CMK (cell line): ENCODE measurements around the gene MACF1.
"Not testable (repeated sequence)": the region's sequence is repeated elsewhere in the genome, so short reads cannot be mapped to it uniquely, and the experiment has no call there.

Experiments
- DNase-seq: peaks from one replicate; pipeline ENCODE4 v3.0.0-alpha.2; 2010; ENCODE audit warnings: low read depth

MACF1 gene

DNA sequence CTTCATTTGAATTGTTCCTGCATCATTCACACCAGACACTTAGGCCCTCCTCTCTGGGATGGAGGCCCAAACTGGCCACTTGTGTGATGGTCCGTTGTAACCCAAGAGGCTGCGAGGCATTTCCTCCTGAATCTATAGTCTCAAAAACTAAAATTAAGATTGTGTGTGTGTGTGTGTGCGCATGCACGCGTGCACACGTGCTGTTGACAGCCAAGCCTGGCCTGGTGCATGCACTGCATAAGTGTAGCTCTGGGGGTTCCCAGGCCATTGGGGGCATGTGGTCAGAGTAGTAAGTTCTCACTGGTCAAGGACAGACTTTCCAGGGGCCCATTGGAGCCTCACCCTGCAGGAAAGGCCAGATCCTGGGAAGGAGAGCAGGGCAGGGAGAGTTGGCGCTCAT lies 313.4 kb downstream of the MACF1 start:
- DNase-seq, result not testable (repeated sequence)

DNA sequence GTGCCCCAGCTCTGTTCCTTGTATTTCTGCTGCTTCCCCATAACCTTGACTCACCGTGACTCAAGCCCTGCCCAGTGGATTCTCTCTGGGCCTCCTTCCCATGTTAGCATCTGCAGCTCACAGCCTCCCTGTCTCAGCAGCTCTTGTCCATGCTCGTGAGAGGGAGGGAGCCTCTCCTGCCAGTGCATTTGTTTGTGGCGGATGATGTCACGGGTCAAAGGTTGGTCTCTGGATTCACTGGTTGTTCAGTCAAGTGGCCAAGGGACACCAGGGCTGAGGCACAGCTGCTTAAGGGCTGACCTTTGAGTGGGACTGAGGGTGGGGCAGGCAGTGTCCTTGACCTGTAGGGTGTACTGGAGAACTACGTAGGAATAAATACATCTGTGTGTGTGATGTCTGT lies 314.9 kb downstream of the MACF1 start:
- not testable (repeated sequence) for DNase-seq

DNA sequence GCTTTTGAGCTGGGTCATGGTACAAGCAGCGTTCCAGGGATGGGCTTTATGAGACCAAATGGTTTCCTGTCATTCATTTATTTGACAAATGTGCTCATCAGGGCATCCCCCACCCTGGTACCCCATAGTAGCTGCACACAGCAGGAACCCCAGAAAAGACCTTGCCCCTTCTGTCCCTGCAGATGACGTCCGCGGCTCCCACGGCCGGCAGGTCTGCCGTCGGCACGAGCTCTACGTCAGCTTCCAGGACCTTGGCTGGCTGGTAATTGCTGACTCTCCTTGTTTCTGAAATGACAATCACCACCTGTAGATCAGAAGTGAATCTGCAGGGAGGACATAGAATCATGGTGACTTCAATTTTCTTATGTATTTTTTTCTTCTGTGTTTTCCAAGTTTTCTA lies 317.7 kb downstream of the MACF1 start:
- DNase-seq, result not testable (repeated sequence)

DNA sequence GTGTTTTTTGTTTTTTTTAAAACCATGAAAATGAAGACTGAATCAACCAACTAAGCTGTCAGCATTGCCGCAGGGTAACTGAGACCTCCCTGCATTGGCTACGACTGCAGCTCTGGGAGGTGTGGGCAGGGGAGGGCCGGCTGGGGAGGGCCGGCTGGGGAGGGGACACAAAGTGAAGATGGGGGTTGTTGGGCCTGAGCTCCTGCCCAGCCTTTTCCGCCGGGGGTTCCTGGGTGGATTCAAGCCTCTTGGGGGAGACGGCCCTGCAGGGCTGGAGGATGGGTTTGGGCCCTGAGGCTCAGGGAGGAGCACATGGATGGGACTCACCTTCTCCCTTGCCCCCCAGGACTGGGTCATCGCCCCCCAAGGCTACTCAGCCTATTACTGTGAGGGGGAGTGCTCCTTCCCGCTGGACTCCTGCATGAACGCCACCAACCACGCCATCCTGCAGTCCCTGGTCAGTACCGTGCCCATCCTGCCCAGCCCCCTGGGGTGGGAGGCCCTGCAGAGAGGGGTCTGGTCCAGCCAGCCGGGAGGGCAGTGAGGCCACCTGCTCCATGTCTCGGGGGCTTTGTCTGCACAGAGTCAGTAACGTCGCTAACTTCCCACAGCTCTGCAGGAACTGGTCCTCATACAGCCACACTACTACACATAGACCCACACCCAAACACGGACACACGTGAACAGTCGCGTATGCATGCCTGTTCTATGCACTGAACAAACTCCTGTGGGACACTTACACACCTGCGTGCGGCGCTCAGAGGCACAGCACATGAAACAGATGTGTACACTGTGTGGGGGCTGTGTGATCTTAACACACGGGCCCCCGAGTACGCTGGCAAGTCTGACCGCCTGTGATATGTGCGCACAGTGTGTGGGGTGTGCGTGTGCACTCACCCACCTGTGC lies 318.4 kb downstream of the MACF1 start:
- DNase-seq, result no peak

DNA sequence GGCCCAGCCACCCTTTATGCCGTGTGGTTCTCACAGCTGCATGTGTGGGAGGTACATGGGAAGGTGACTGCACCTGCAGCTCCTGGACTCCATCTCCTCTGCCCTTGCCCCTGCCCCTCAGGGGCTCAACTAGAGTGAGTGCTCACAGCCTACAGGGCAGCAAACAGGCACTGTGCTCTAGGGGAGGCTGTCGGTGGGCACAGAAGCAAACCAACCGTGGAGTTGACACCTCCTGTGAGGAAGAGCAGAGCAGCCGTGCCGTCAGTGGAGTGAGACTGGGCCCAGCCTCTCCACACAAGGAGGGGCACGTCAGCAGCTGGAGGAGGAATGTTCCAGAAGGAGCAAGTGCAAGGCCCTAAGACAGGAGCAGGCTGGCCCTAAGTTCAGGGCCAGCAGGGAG lies 319.7 kb downstream of the MACF1 start:
- no peak for DNase-seq

GRCh38 chr1:39524591-39525365 lies 320.3 kb downstream of the MACF1 start:
- DNase-seq, result no peak

DNA sequence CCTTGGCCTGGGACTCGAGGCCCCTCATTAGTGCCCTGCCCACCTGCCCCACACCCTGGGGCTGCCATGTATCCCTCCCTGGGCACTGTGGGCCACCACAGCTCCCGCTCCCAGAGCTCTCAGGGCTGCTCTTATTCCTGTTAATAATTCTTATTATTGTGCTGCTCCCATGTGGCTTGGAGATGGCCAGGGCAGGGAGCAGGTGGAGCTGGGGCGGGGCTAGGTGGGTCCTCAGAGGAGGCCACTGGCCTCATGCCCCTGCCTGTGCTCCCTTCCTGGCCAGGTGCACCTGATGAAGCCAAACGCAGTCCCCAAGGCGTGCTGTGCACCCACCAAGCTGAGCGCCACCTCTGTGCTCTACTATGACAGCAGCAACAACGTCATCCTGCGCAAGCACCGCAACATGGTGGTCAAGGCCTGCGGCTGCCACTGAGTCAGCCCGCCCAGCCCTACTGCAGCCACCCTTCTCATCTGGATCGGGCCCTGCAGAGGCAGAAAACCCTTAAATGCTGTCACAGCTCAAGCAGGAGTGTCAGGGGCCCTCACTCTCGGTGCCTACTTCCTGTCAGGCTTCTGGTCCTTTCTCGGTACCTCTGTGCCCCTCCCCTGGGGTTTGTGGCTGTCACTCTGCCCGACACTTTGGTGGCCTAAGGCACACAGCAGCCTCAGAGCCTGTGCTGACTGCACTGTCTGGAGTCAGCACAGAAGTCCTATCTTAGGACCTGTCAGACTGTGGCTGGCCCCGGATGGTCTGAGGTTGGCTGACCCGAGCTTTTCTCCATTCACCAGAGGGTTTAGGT lies 321.1 kb downstream of the MACF1 start:
- no peak for DNase-seq

DNA sequence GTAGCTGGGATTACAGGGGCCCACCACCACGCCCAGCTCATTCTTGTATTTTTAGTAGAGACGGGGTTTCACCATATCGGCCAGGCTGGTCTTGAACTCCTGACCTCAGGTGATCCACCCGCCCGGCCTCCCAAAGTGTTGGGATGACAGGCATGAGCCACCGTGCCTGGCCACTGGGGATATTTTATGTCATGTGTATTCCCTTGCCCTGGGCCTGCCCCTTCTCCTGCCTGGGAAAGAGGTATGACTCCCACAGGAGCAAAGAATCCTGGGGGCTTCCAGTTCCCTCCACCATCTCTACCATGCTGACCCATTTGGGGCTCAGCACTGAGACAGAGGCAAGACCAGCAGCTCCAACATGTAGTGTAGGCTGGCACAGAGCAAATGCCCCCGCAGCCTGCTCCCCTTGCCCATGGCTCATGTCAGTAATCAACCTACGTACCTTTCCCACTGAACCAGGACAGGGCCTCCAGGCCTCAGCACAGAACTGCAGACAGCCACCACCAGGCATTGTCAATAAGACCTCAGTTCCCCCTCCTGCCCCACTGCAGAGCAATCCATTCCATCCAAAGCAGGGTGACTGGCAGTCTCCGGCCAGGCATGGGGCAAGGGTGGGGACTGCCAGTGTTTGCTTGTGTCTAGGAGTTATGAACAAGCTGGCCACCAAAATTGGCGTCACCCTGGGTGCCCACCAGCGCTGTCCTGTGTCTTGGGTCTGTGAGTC lies 322.1 kb downstream of the MACF1 start:
- no peak for DNase-seq

GRCh38 chr1:39527190-39527579 lies 322.7 kb downstream of the MACF1 start:
- not testable (repeated sequence) for DNase-seq

DNA sequence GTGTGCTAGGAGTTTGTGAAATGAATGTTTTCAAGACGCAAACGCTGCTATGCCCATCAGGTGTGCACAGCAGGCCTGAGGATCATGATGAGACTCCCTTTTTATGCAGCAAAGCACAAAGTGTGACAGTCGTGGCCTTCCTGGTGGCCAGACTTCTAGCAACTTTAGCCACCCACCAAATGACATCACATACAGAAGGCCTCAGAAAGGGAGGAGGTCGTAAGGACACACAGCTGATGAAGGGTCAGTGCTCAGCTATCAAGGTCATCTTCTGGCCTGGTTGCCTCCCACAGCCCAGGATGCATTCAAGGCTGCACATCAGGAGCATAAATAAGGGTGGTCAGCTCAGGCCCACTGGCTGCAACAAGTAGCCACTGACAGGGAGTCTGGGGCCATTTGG lies 323.6 kb downstream of the MACF1 start:
- no peak for DNase-seq

DNA sequence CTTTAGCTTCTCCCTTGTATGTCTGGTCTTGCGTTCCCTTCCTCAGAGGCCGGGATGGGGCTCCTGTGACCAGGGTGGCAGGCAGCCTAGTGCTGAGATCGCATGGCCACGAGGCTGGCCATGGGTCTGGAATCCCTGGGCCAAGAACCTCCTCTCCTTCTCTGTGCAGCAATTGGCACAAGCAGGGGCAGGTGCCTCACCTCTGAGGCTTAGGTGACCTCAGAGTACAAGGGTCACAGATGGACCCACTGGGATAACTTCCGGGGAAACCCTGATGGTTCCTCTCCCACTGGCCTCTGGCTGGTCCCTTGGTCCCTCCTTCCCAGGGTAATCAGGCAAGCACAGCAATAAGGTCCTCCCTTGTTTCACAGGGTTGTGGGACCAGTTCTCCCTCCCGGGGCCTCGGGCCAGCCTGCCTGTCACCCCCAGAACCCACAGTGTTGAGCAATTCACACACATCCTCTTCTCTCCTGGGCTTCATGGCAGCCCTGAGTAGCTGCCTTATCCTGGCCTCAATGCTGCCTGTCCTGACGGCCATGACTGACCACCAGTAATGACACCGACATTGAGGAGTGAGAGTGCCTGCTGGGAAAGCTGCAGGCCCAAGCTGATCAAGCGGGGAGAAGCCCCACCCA lies 325.5 kb downstream of the MACF1 start:
- no peak for DNase-seq

- no peak for DNase-seq
These were observed 327.0 kb downstream of the MACF1 start for GRCh38 chr1:39531526-39531925.

- DNase-seq, result no peak
These were observed 328.9 kb downstream of the MACF1 start for GRCh38 chr1:39533442-39533841.
